ENCODE measurements around the gene TSC22D2.

Gene TSC22D2

GRCh38 chr3:150453353-150453752, 45.3 kb downstream of the TSC22D2 start:
- Histone ChIP-seq H3K36me3 (ENCODE audit: control insufficient read depth, insufficient read depth, low read length, severe bottlenecking) (peaks cover 21% of the 10 kb centered on the region), H3K9me3 (ENCODE audit: control insufficient read depth, low read length) (no peaks in the 10 kb centered on the region), H3K9ac (ENCODE audit: low read length) (no peak overlapping the region), H3K4me1 (ENCODE audit: control insufficient read depth, insufficient read depth, low read length) (peaks cover 34% of the 10 kb centered on the region), H3K27me3 (replicated peaks; ENCODE audit: control insufficient read depth, insufficient read depth, low read length) (no peaks in the 10 kb centered on the region), H3K4me3 (ENCODE audit: low read length) (no peak overlapping the region)
- DNase-seq (ENCODE audit: low read depth): no peak

GRCh38 chr3:150454085-150454484, 46.0 kb downstream of the TSC22D2 start:
- Histone ChIP-seq H3K9ac (ENCODE audit: low read length) (no peak overlapping the region), H3K36me3 (ENCODE audit: control insufficient read depth, insufficient read depth, low read length, severe bottlenecking) (peaks cover 28% of the 10 kb centered on the region), H3K4me3 (ENCODE audit: low read length) (no peak overlapping the region), H3K27me3 (replicated peaks; ENCODE audit: control insufficient read depth, insufficient read depth, low read length) (no peaks in the 10 kb centered on the region), H3K9me3 (ENCODE audit: control insufficient read depth, low read length) (no peaks in the 10 kb centered on the region), H3K4me1 (ENCODE audit: control insufficient read depth, insufficient read depth, low read length) (peaks cover 28% of the 10 kb centered on the region)
- no peak for DNase-seq (ENCODE audit: low read depth)

- Histone ChIP-seq H3K27me3 (replicated peaks; ENCODE audit: control insufficient read depth, insufficient read depth, low read length) (no peaks in the 10 kb centered on the region), H3K4me1 (ENCODE audit: control insufficient read depth, insufficient read depth, low read length) (peaks cover 23% of the 10 kb centered on the region), H3K36me3 (ENCODE audit: control insufficient read depth, insufficient read depth, low read length, severe bottlenecking) (peaks cover 33% of the 10 kb centered on the region), H3K9ac (ENCODE audit: low read length) (no peak overlapping the region), H3K4me3 (ENCODE audit: low read length) (no peak overlapping the region), H3K9me3 (ENCODE audit: control insufficient read depth, low read length) (no peaks in the 10 kb centered on the region)
- no peak for DNase-seq (ENCODE audit: low read depth)
Observed at GRCh38 chr3:150454622-150455021, 46.5 kb downstream of the TSC22D2 start.

GRCh38 chr3:150455341-150455740, 47.2 kb downstream of the TSC22D2 start:
- Histone ChIP-seq H3K9ac (ENCODE audit: low read length) (no peak overlapping the region), H3K36me3 (ENCODE audit: control insufficient read depth, insufficient read depth, low read length, severe bottlenecking) (peaks cover 41% of the 10 kb centered on the region), H3K9me3 (ENCODE audit: control insufficient read depth, low read length) (no peaks in the 10 kb centered on the region), H3K4me1 (ENCODE audit: control insufficient read depth, insufficient read depth, low read length) (peaks cover 16% of the 10 kb centered on the region), H3K27me3 (replicated peaks; ENCODE audit: control insufficient read depth, insufficient read depth, low read length) (no peaks in the 10 kb centered on the region), H3K4me3 (ENCODE audit: low read length) (no peak overlapping the region)
- DNase-seq (ENCODE audit: low read depth): no peak

- H3K36me3 ChIP-seq (ENCODE audit: control insufficient read depth, insufficient read depth, low read length, severe bottlenecking): peaks cover 42% of the 10 kb centered on the region
- DNase-seq (ENCODE audit: low read depth): no peak
- no peak overlapping the region for H3K9ac ChIP-seq (ENCODE audit: low read length)
- H3K4me3 ChIP-seq (ENCODE audit: low read length): no peak overlapping the region
- peaks cover 5% of the 10 kb centered on the region for H3K4me1 ChIP-seq (ENCODE audit: control insufficient read depth, insufficient read depth, low read length)
- no peaks in the 10 kb centered on the region for H3K9me3 ChIP-seq (ENCODE audit: control insufficient read depth, low read length)
- H3K27me3 ChIP-seq (replicated peaks; ENCODE audit: control insufficient read depth, insufficient read depth, low read length): no peaks in the 10 kb centered on the region
Observed at GRCh38 chr3:150458001-150458400, 49.9 kb downstream of the TSC22D2 start.

- peaks cover 5% of the 10 kb centered on the region for H3K4me1 ChIP-seq (ENCODE audit: control insufficient read depth, insufficient read depth, low read length)
- no peaks in the 10 kb centered on the region for H3K9me3 ChIP-seq (ENCODE audit: control insufficient read depth, low read length)
- no peak overlapping the region for H3K4me3 ChIP-seq (ENCODE audit: low read length)
- H3K9ac ChIP-seq (ENCODE audit: low read length): no peak overlapping the region
- H3K36me3 ChIP-seq (ENCODE audit: control insufficient read depth, insufficient read depth, low read length, severe bottlenecking): peaks cover 42% of the 10 kb centered on the region
- no peaks in the 10 kb centered on the region for H3K27me3 ChIP-seq (replicated peaks; ENCODE audit: control insufficient read depth, insufficient read depth, low read length)
- DNase-seq (ENCODE audit: low read depth): no peak
Observed at GRCh38 chr3:150460484-150460883, 52.4 kb downstream of the TSC22D2 start.

GRCh38 chr3:150461399-150461798, 53.3 kb downstream of the TSC22D2 start:
- peaks cover 5% of the 10 kb centered on the region for H3K4me1 ChIP-seq (ENCODE audit: control insufficient read depth, insufficient read depth, low read length)
- no peaks in the 10 kb centered on the region for H3K27me3 ChIP-seq (replicated peaks; ENCODE audit: control insufficient read depth, insufficient read depth, low read length)
- no peaks in the 10 kb centered on the region for H3K9me3 ChIP-seq (ENCODE audit: control insufficient read depth, low read length)
- no peak for DNase-seq (ENCODE audit: low read depth)
- H3K4me3 ChIP-seq (ENCODE audit: low read length): no peak overlapping the region
- peaks cover 42% of the 10 kb centered on the region for H3K36me3 ChIP-seq (ENCODE audit: control insufficient read depth, insufficient read depth, low read length, severe bottlenecking)
- no peak overlapping the region for H3K9ac ChIP-seq (ENCODE audit: low read length)

- no peak for DNase-seq (ENCODE audit: low read depth)
- Histone ChIP-seq H3K9ac (ENCODE audit: low read length) (no peak overlapping the region), H3K9me3 (ENCODE audit: control insufficient read depth, low read length) (no peaks in the 10 kb centered on the region), H3K4me1 (ENCODE audit: control insufficient read depth, insufficient read depth, low read length) (peaks cover 5% of the 10 kb centered on the region), H3K4me3 (ENCODE audit: low read length) (no peak overlapping the region), H3K36me3 (ENCODE audit: control insufficient read depth, insufficient read depth, low read length, severe bottlenecking) (peaks cover 40% of the 10 kb centered on the region), H3K27me3 (replicated peaks; ENCODE audit: control insufficient read depth, insufficient read depth, low read length) (no peaks in the 10 kb centered on the region)
Observed at GRCh38 chr3:150462108-150462507, 54.0 kb downstream of the TSC22D2 start.

- Histone ChIP-seq H3K4me1 (ENCODE audit: control insufficient read depth, insufficient read depth, low read length) (peaks cover 11% of the 10 kb centered on the region), H3K9me3 (ENCODE audit: control insufficient read depth, low read length) (no peaks in the 10 kb centered on the region), H3K9ac (ENCODE audit: low read length) (no peak overlapping the region), H3K36me3 (ENCODE audit: control insufficient read depth, insufficient read depth, low read length, severe bottlenecking) (peaks cover 14% of the 10 kb centered on the region), H3K4me3 (ENCODE audit: low read length) (no peak overlapping the region), H3K27me3 (replicated peaks; ENCODE audit: control insufficient read depth, insufficient read depth, low read length) (no peaks in the 10 kb centered on the region)
- no peak for DNase-seq (ENCODE audit: low read depth)
Observed at GRCh38 chr3:150464684-150465083, 56.6 kb downstream of the TSC22D2 start.

- H3K4me1 ChIP-seq (ENCODE audit: control insufficient read depth, insufficient read depth, low read length): peaks cover 10% of the 10 kb centered on the region
- no peak overlapping the region for H3K9ac ChIP-seq (ENCODE audit: low read length)
- H3K9me3 ChIP-seq (ENCODE audit: control insufficient read depth, low read length): no peaks in the 10 kb centered on the region
- no peaks in the 10 kb centered on the region for H3K36me3 ChIP-seq (ENCODE audit: control insufficient read depth, insufficient read depth, low read length, severe bottlenecking)
- no peak overlapping the region for H3K4me3 ChIP-seq (ENCODE audit: low read length)
- no peak for DNase-seq (ENCODE audit: low read depth)
- no peaks in the 10 kb centered on the region for H3K27me3 ChIP-seq (replicated peaks; ENCODE audit: control insufficient read depth, insufficient read depth, low read length)
Observed at GRCh38 chr3:150467381-150467780, 59.3 kb downstream of the TSC22D2 start.

GRCh38 chr3:150469031-150469930, 61.2 kb downstream of the TSC22D2 start:
- H3K27me3 ChIP-seq (replicated peaks; ENCODE audit: control insufficient read depth, insufficient read depth, low read length): no peaks in the 10 kb centered on the region

More at GRCh38 chr3:150469031-150469930, 61.2 kb downstream of the TSC22D2 start:
- H3K9ac ChIP-seq (ENCODE audit: low read length): peak overlapping the region; percentile 29
- H3K36me3 ChIP-seq (ENCODE audit: control insufficient read depth, insufficient read depth, low read length, severe bottlenecking): no peaks in the 10 kb centered on the region
- H3K9me3 ChIP-seq (ENCODE audit: control insufficient read depth, low read length): no peaks in the 10 kb centered on the region
- peak; percentile 81 for DNase-seq (ENCODE audit: low read depth)
- H3K4me1 ChIP-seq (ENCODE audit: control insufficient read depth, insufficient read depth, low read length): peaks cover 10% of the 10 kb centered on the region
- peak overlapping the region; percentile 35 for H3K4me3 ChIP-seq (ENCODE audit: low read length)

Data from adipocyte (in vitro differentiated cells).